Hepatocyte (in vitro differentiated cells): Measurements from ENCODE around the gene ASB4. TPM values are rescaled to one million over a fixed set of nuclear protein-coding genes. Genes with fewer than 3 reads are reported as not detected.

Experiments
- DNase-seq: peaks from one replicate; pipeline ENCODE4 v3.0.0-alpha.2; 2016; ENCODE audit warnings: low spot score
- H2AFZ ChIP-seq: fragments of 200-600 bp; sonication (generic); 2 replicates; pipeline ENCODE4 v1.6.0; 2016; ENCODE audit warnings: antibody characterized with exemption, mild to moderate bottlenecking
- H3K27ac ChIP-seq: fragments of 200-600 bp; sonication (generic); 2 replicates; pipeline ENCODE4 v1.5.1; 2016; ENCODE audit warnings: mild to moderate bottlenecking
- H3K27me3 ChIP-seq: fragments of 200-600 bp; sonication (generic); 2 replicates; pipeline ENCODE4 v1.6.1; 2016
- H3K36me3 ChIP-seq: fragments of 200-600 bp; sonication (generic); replicated peaks from 2 replicates; pipeline ENCODE4 v1.5.1; 2016; ENCODE audit warnings: low read depth; ENCODE audit not compliant: insufficient read depth
- H3K4me1 ChIP-seq: fragments of 200-600 bp; sonication (generic); 2 replicates; pipeline ENCODE4 v1.5.1; 2016; ENCODE audit warnings: mild to moderate bottlenecking, moderate library complexity; ENCODE audit not compliant: insufficient read depth
- H3K4me2 ChIP-seq: fragments of 200-600 bp; sonication (generic); 2 replicates; pipeline ENCODE4 v1.6.0; 2016
- H3K4me3 ChIP-seq: fragments of 200-600 bp; sonication (generic); 2 replicates; pipeline ENCODE4 v1.5.1; 2016; ENCODE audit warnings: mild to moderate bottlenecking
- H3K79me2 ChIP-seq: fragments of 200-600 bp; sonication (generic); 2 replicates; pipeline ENCODE4 v1.6.0; 2017; ENCODE audit warnings: mild to moderate bottlenecking
- H3K9me2 ChIP-seq: fragments of 200-600 bp; sonication (generic); replicated peaks from 2 replicates; pipeline ENCODE4 v1.6.0; 2017; ENCODE audit warnings: mild to moderate bottlenecking; ENCODE audit not compliant: insufficient read depth
- H3K9me3 ChIP-seq: fragments of 200-600 bp; sonication (generic); 2 replicates; pipeline ENCODE4 v1.5.1; 2016; ENCODE audit warnings: low read depth, mild to moderate bottlenecking
- H4K20me1 ChIP-seq: fragments of 200-600 bp; sonication (generic); 2 replicates; pipeline ENCODE4 v1.6.0; 2016; ENCODE audit warnings: mild to moderate bottlenecking; ENCODE audit not compliant: insufficient read depth, poor library complexity, severe bottlenecking
- EZH2 ChIP-seq: fragments of 200-600 bp; sonication (generic); IDR thresholded peaks from 2 replicates; pipeline ENCODE4 v1.6.1; 2016; ENCODE audit warnings: antibody characterized with exemption, mild to moderate bottlenecking, borderline replicate concordance
- EZH2phosphoT487 ChIP-seq: fragments of 200-600 bp; sonication (generic); IDR thresholded peaks from one replicate; pipeline ENCODE4 v1.6.1; 2018; ENCODE audit warnings: antibody characterized with exemption, mild to moderate bottlenecking, low read depth, moderate library complexity; ENCODE audit not compliant: unreplicated experiment, severe bottlenecking
- WGBS: methylation state at CpG from one replicate; pipeline ENCODE4 v1.1.6; 2016; ENCODE audit warnings: low lambda C conversion rate; ENCODE audit errors: missing lambda C conversion rate; 5-methylcytosine and 5-hydroxymethylcytosine counted together
- polyA plus RNA-seq: library from polyadenylated mRNA; unstranded; fragments of >200 nt; fragmentation: Nextera tagmentation; extraction: Ambion mirVana; gene quantifications from 2 replicates; pipeline ENCODE4 v1.2.1, GENCODE V29; 2016
- total RNA-seq: library from RNA; depleted of rRNA; stranded (reverse); fragments of >200 nt; gene quantifications from 2 replicates; pipeline ENCODE4 v1.2.3, GENCODE V29; 2014
- TF ChIP-seq, protein P1 (sequence below): fragments of 200-600 bp; sonication (generic); IDR thresholded peaks from 2 replicates; pipeline ENCODE4 v1.5.1; 2016; ENCODE audit warnings: antibody characterized with exemption, mild to moderate bottlenecking; ENCODE audit not compliant: poor library complexity

Gene ASB4
- total and polyA plus RNA-seq, 2 experiments from 2014 or later = 0.03 to 0.35 TPM

DNA sequence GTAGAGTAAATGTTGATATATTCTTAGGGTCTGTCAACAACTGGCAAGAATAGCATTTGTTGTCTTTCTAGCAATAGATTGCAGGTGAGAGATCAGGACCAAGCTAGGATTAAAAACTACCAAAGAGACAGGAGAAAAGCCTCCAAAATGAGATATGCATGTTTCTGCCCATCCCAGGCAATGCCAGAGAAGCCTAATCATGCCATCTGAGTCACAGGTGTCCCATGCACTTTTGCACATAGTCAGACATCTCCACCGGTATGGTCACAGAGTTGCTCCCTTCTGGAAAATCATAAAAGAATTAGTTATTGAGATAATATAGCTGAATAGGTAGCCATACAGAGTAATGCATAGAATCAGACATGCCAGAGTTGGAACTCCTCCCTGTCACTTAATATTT, 59.9 kb downstream of the ASB4 start:
- TF ChIP-seq EZH2 (no peak), EZH2phosphoT487 (no peak)
- TF ChIP-seq, protein P1, sequence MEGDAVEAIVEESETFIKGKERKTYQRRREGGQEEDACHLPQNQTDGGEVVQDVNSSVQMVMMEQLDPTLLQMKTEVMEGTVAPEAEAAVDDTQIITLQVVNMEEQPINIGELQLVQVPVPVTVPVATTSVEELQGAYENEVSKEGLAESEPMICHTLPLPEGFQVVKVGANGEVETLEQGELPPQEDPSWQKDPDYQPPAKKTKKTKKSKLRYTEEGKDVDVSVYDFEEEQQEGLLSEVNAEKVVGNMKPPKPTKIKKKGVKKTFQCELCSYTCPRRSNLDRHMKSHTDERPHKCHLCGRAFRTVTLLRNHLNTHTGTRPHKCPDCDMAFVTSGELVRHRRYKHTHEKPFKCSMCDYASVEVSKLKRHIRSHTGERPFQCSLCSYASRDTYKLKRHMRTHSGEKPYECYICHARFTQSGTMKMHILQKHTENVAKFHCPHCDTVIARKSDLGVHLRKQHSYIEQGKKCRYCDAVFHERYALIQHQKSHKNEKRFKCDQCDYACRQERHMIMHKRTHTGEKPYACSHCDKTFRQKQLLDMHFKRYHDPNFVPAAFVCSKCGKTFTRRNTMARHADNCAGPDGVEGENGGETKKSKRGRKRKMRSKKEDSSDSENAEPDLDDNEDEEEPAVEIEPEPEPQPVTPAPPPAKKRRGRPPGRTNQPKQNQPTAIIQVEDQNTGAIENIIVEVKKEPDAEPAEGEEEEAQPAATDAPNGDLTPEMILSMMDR = no peak
- Histone ChIP-seq H3K4me1 (peaks cover 33% of the 10 kb centered on the region), H3K36me3 (no peaks in the 10 kb centered on the region), H3K27me3 (no peaks in the 10 kb centered on the region), H3K4me2 (peak overlapping the region; percentile 64), H3K9me2 (no peaks in the 10 kb centered on the region), H3K27ac (peak overlapping the region; percentile 61), H4K20me1 (no peaks in the 10 kb centered on the region), H2AFZ (peak overlapping the region; percentile 23), H3K79me2 (no peaks in the 10 kb centered on the region), H3K4me3 (peak overlapping the region; percentile 8), H3K9me3 (no peaks in the 10 kb centered on the region)
- 95% methylated on average over 1 of the region's 1 CpG for WGBS
- DNase-seq = no peak

DNA sequence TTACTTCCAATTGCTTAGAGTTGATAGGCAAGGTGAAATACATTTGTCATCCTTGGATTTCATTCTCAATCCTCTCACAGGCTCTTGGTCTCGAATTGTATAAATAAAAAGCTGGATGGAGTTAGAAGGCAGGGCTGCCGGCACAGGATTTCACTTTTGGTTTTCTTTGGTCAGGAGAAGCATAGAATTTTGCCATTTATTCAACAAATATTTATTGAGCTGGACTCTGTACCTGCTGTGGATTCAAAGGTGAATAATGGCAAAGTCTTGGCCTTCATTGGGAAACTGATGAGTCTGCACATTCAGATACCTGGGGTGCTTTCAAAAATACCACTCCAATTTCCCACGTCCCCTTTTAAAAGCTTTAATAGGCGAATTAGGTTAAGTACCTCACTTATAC, 60.9 kb downstream of the ASB4 start:
- peaks cover 37% of the 10 kb centered on the region for H3K4me1 ChIP-seq
- no peaks in the 10 kb centered on the region for H3K27me3 ChIP-seq
- TF ChIP-seq, protein P1 = no peak
- no peak for TF ChIP-seq EZH2phosphoT487
- TF ChIP-seq EZH2 = no peak
- no peaks in the 10 kb centered on the region for H3K9me3 ChIP-seq
- H2AFZ ChIP-seq = no peak overlapping the region
- H4K20me1 ChIP-seq = no peaks in the 10 kb centered on the region
- no peaks in the 10 kb centered on the region for H3K36me3 ChIP-seq
- no peaks in the 10 kb centered on the region for H3K9me2 ChIP-seq
- no peak overlapping the region for H3K4me3 ChIP-seq
- no peaks in the 10 kb centered on the region for H3K79me2 ChIP-seq
- DNase-seq = no peak
- H3K4me2 ChIP-seq = no peak overlapping the region
- 67% methylated on average over 4 of the region's 4 CpGs for WGBS
- peak overlapping the region; percentile 8 for H3K27ac ChIP-seq

DNA sequence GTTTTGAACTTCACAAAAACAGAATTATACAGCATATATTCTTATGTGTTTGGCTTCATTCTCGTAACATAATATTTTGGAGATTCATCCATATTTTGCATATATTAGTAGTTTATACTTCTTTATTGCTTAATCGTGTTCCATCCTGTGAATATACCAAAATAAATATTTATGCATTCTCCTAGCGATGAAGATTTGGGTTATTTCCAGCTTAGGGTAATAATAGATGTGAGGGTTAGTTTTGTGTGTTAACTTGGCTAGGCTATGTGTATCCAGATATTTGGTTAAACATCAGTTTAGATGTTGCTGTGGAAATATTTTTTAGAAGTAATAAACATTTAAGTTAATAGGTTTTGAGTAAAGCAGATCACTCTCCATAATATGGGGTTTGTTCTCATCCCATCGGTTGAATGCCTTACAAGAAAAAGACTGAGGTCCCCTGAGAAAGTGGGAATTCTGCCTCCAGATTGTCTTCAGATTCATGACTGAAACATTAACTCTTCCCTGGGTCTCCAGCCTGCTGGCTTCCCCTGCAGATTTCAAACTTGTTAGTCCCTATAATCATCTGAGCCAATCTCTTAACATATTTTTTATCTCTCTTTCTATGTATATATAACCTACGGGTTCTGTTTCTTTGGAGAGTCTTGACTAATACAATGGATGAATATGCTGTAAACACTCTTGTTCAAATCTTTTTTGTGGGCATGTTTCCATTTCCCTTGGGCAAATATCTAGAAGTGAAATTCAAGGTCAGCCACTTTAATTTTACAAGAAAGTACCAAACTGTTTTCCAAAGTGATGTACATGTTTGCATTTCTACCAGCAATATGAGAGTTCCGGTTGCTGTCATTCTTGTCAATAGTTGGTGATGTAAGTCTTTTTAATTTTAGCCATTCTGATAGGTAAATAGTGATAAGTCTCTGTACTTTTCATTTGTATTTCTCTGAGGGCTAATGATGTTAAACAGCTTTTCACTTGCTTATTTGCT, 61.9 kb downstream of the ASB4 start:
- H3K4me3 ChIP-seq = no peak overlapping the region
- TF ChIP-seq, protein P1 = no peak
- TF ChIP-seq EZH2 = no peak
- TF ChIP-seq EZH2phosphoT487 = no peak
- no peak overlapping the region for H3K4me2 ChIP-seq
- H3K4me1 ChIP-seq = peaks cover 37% of the 10 kb centered on the region
- no peaks in the 10 kb centered on the region for H3K9me2 ChIP-seq
- WGBS = 61% methylated on average over 6 of the region's 6 CpGs
- no peaks in the 10 kb centered on the region for H3K9me3 ChIP-seq
- no peaks in the 10 kb centered on the region for H4K20me1 ChIP-seq
- H3K27me3 ChIP-seq = no peaks in the 10 kb centered on the region
- no peaks in the 10 kb centered on the region for H3K36me3 ChIP-seq
- H2AFZ ChIP-seq = no peak overlapping the region
- no peak for DNase-seq
- H3K79me2 ChIP-seq = no peaks in the 10 kb centered on the region
- peak overlapping the region; percentile 8 for H3K27ac ChIP-seq
